AML-193 (cell line): Measurements from ENCODE around the gene TMTC1.
"Not testable (repeated sequence)": the region's sequence is repeated elsewhere in the genome, so short reads cannot be mapped to it uniquely, and the experiment has no call there.

Experiments used
- DNase-seq, 2 experiments: peaks; one replicate each; lab custom pipeline; 2025; lab: John Stamatoyannopoulos, UW

The TMTC1 gene

DNA sequence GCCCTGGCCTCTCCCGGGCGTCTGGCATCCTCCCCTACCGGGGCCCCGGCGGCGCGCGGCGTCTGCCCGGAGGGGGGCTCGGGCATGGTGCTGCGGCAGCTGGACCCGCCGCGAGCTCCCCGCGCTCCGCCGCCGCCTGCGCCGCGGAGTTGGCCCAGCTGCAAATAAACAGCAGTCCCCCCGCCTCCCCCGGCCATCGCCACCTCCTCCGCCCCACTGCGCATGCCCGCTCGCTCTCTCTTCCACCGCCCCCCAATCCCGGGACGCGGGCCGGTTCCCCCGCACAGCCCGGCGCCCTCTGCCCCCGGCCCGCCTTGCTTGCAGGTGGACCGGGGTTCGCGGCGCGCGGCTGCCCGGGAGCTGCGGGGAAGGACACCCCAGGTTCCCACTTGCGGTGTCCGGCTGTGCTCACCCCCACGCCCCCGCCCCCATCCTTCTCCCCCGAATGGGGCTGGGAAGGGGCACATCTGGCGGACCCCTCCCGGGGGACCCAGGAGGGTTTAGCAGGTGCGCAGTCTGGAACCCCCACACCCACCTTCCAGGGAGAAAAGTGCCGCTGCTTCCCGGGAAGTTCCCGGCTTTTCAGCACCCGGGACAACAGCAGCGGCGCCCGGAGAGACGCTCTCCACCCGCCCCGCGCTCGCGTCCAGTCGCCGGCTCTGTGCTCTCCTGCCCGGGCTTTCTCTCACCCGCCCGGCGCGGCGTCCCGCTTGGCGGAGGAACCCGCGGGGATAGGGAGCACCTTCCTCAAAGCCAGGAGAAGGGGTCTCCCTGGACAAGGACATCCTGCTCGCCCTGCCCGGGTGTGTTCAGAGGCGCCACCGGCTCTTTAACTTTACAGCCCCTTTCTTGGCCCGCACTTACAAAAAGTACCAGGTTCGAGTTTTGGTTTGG is at the start of gene TMTC1:
TMTC1 (minus strand) TSS at position 170 of the 894 bp plus-strand sequence. CDS start 191 bp downstream, outside the sequence.
- DNase-seq: no peak

- DNase-seq: no peak
Measured at GRCh38 chr12:29831173-29831572, 47.4 kb upstream of the TMTC1 start.

GRCh38 chr12:29830391-29830790 is 46.6 kb upstream of the TMTC1 start:
- no peak for DNase-seq

DNA sequence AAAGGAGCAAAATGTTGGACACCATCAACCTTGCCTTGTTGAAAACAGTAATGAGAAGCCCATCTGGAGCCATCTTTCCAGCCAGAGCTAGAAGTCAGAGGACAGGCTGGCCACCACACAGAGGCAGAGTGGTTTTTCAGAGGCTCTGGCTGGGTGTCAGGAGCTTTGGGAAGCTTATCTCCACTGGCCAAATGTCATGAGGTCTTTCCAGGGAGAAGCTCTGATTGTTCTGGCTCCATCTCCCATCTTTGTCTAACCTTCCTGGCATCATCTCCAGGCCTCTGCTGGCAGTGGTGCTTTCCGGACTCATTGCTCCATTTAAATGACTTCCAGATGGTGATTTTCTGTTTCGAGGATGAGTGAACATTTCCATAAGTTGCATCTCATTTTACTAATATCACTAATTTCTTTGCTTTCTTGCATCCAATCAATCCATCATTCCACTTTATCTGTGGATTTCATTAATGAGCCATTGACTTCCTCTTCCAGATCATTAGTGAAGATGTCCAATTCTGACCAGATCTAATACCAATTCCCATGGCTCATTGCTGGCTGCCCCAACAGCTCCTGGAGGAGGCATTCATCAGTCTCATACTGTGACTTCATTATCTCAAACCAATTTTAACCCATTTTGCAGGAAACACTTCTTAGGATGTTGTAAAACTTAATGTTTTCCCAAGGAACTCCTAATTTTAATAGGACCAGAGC is 35.3 kb upstream of the TMTC1 start:
- DNase-seq: no peak

DNA sequence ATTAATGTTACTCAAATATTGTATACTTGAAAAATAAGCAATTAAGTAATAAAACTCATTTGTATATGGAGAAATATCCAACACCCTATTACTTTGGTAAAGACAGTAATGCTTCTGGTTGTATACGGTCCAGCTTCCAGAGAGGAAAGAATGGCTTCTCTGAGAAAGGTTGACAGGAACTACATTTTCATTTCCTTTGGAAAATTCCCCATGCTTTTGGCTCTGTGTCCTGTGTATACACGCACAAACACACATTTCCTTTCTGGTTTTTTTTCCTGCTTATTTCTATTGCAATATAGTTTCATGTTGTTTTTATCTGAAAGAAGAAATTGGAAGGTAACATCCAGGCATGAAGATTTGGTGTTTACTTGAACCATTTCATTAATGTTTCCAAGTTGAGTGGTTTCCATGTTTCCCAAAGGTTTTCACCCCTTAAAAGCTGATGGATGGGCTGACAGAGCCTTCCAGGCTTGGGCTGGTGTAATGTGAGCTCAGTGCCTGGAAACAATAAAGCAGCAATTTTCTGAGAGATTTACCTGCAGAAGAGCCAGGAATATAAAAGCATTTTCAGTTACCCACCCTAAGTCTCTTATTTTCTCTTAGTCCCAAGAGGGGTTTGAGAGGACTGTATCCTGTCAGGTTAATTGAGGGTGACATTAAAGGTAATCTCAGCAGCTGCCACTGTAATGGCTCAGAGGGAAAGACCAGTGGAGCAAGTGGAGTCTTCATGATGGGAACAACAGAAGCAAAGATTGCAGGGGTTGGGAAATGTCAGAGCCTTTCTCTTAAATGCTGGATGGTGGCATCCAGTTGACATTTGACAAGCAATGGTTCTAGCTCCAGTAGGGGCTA is 33.4 kb upstream of the TMTC1 start:
- no peak for DNase-seq

DNA sequence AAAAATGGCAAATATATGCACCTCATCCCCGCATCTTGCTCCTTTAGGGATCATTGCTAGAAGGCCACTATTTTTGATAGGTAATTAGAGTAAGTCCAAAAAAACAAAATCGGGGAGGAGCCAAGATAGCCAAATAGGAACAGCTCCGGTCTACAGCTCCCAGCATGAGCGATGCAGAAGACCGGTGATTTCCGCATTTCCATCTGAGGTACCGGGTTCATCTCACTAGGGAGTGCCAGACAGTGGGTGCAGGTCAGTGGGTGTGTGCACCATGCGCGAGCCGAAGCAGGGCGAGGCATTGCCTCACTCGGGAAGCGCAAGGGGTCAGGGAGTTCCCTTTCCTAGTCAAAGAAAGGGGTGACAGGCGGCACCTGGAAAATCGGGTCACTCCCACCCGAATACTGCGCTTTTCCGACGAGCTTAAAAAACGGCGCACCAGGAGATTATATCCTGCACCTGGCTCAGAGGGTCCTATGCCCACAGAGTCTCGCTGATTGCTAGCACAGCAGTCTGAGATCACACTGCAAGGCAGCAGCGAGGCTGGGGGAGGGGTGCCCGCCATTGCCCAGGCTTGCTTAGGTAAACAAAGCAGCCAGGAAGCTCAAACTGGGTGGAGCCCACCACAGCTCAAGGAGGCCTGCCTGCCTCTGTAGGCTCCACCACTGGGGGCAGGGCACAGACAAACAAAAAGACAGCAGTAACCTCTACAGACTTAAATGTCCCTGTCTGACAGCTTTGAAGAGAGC is 26.0 kb upstream of the TMTC1 start:
- DNase-seq: not testable (repeated sequence)

DNA sequence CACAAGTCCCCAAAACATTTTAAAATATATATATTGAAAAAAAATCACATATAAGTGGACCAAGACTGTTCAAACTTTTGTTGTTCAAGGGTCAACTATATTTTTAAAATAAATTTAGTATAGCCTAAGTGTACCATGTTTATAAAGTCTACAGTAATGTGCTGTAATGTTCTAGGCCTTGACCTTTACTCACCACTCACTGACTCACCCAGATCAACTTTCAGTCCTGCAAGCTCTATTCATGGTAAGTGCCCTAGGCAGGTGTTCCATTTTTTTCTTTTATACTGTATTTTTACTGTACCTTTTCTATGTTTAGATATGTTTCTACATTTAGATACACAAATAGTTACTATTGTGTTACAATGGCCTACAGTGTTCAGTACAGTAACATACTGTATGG is 23.4 kb upstream of the TMTC1 start:
- no peak for DNase-seq

DNA sequence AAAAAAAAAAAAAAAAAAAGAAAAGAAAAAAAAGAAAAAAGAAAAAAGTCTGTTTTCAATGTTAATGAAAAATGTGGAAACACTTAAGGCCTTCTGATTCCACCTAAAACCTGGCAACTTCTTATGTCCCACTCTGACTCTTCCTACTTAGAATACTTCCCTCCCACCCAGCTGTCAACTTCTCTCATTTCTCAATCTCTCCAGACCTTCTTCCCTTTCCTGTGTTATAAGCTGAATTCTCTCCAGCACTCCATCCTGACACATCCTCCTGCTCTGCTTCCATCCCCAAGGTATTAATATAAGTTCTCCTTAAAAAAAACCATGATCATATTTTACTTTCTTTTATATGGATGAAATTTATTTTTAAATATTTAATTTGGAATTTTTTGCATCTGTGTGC is 20.3 kb upstream of the TMTC1 start:
- no peak for DNase-seq

GRCh38 chr12:29799591-29799990 is 15.8 kb upstream of the TMTC1 start:
- no peak for DNase-seq

DNA sequence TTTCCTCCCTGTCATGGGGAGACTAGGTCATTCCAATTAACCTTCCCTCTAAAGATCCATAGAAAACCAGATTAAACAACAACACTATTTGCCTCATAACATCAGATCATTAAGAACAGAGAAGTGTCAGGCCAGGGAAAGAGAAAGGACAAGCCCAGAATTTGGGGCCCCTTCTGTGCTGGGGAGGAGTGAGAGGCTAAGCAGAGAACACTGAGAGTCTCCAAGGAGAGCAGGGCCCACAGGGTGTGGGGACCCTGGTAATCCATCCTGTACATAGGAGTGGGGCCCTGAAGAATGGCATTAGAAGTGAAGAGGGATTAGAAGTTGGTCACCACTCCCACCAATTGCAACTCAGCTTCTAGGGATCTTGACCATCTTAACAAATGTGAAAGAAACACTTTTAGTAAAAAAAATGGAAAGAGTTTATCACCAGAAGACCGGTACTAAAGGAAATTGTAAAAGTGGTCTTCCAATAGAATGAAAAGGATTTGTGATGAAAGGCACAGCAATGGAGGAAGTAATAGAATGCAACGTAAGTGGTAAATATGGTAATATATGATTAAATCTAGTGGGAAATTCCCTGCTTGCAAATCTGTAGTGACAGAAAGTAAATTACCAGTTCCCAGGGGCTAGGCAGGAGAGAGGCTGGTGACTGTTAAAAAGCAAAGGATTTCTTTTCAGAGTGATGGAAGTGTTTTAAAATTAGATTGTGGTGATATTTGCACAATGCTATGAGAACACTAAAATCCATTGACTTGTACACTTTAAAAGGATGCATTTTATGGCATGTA is 14.0 kb upstream of the TMTC1 start:
- no peak for DNase-seq

- DNase-seq: no peak
Measured at GRCh38 chr12:29796823-29797263, 13.1 kb upstream of the TMTC1 start.

DNA sequence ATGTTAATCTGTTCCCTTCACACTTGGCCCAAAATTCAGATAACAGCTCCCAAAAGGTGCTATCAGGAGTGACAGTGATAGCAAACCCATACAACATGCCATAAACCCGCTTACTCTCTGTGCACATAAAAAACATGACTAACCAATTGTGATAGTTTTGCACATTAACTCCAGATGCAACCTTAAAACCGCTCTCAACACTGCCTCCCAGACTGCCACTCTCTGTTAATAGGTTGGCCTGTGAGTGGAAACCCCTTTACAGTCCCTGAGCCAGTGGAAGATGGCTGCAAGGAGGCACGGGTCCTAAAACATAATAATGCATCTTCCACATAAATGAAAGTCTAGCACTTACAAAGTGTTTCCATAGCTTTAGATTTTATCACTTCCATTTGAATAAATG is 12.0 kb upstream of the TMTC1 start:
- no peak for DNase-seq

- no peak for DNase-seq
Measured at GRCh38 chr12:29794862-29795261, 11.1 kb upstream of the TMTC1 start.

DNA sequence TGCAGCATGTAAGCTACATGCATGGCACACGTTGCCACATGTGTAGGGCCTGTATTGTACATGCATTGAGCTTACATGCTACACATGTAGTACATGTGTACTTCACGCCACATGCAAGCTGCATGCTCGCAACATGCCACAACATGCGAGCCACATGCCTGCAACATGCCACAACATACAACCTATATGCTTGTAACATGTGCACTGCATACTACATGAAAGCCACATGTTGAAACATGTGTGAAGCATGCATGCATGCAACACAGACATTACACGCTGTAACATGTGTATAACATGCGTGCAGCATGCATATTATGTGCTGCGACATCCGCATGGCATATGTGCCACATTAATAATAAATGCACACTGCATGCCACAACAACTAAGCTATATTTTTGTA is 9.1 kb upstream of the TMTC1 start:
- no peak for DNase-seq

DNA sequence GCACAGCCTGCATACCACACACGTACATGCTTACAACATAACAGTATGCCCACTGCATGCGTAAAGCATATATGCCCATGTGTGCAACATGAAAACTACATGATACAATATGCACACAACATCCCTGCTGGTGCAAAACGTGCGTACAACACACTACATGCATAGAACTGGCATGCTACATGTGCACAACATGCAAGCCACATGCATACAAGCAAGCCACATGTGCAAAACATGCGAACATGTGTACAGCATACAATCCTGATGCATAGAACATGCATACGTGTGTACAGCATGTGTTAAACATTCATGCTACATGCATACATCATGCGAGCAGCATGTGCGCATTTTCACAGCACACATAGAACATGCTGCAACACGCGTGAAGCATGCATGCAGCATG is 8.4 kb upstream of the TMTC1 start:
- DNase-seq: no peak

DNA sequence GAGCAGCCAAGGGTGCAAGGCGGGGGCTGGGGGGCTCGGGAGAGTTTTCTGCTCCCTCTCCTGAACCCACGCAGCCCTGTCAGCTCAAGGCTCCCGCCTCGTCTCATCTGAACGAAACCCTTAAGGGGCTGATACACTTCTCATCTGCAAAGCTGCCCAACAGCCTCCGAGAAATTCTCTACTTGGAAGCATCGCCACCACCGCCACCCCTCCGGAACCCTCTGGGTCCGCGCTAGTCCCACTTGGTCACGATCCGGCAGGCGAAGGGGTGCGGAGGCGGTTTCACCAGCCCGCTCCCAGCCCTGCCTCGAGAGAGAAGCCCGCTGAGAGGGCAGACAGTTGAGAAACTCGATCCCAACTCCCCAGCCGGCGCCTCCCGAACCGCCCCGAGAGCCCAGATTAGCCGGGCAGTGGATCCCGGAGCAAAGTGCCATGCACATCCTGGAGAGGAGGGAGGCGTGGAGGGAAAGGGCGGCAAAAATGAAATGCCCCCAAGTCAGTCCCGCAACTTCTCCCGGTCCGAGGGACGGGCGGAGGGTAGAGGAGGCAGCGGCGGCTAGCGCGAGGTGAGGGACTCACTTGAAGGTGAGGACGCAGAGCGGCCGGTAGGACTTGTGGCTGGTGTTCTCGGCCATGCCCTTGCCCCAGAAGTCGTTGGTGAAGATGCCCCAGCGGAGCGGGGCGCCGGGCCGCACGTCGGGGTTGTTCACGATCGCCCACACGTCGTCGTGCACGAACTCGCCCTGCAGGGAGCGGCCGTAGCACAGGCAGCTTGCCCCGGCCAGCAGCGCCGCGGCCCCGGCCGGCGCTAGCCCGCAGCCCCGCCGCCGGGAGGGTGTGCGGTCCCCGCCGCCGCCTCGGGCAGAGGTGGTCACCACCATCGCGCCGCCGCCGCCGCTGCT is 620 bp downstream of the TMTC1 start:
- DNase-seq: no peak

- DNase-seq: no peak
Measured at GRCh38 chr12:29782285-29782870, 1.4 kb downstream of the TMTC1 start.

- DNase-seq: no peak
Measured at GRCh38 chr12:29781705-29782266, 2.0 kb downstream of the TMTC1 start.

DNA sequence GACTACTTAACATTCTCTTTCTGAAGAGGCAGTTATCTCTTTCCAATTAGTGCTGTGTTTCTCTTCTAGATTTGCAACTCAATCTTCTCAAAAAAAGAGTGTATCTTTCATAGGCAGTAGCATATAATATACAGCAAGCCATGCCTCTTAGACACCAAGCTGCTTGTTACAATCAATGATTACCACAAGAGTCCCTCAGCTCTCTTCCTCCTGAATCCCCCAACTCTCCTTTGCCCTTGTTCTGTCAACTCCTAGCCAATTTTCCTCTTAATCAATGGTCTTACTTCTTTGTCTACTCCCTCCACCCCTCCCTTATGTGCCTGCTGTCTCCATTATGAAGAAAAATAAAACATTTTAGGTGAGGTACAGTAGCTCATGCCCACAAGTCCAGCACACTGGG is 2.6 kb downstream of the TMTC1 start:
- DNase-seq: no peak
